Measurements from ENCODE around the gene USH1G. TPM values are rescaled to one million over a fixed set of nuclear protein-coding genes. Genes with fewer than 3 reads are reported as not detected.

The USH1G gene
- total RNA-seq, 1 donor from 2014 or later = not detected

- no peak for DNase-seq
Observed at GRCh38 chr17:74922172-74922571, 883 bp downstream of the USH1G start.

GRCh38 chr17:74921769-74922168 lies 1.3 kb downstream of the USH1G start:
- Histone ChIP-seq H3K27ac (replicated peaks) (no peak overlapping the region), H3K4me3 (no peak overlapping the region), H3K36me3 (no peaks in the 10 kb centered on the region), H3K9me3 (replicated peaks) (no peaks in the 10 kb centered on the region), H3K27me3 (ENCODE audit: low read depth) (peaks cover 100% of the 10 kb centered on the region), H3K4me1 (peaks cover 26% of the 10 kb centered on the region)
- no peak for TF ChIP-seq CTCF (IDR thresholded peaks at IDR 0.05; ENCODE audit: borderline replicate concordance)
- intact Hi-C loops (cut with micrococcal nuclease) = no loop called here
- no peak for DNase-seq

More at GRCh38 chr17:74922172-74922571, 883 bp downstream of the USH1G start:
- H3K27me3 ChIP-seq (ENCODE audit: low read depth) = peaks cover 100% of the 10 kb centered on the region
- no peak overlapping the region for H3K4me3 ChIP-seq
- no peak overlapping the region for H3K27ac ChIP-seq (replicated peaks)
- intact Hi-C loops (cut with micrococcal nuclease) = no loop called here
- no peaks in the 10 kb centered on the region for H3K9me3 ChIP-seq (replicated peaks)
- no peak for TF ChIP-seq CTCF (IDR thresholded peaks at IDR 0.05; ENCODE audit: borderline replicate concordance)
- H3K4me1 ChIP-seq = peaks cover 26% of the 10 kb centered on the region
- no peaks in the 10 kb centered on the region for H3K36me3 ChIP-seq

GRCh38 chr17:74921026-74921681 lies 1.9 kb downstream of the USH1G start:
- Histone ChIP-seq H3K36me3 (no peaks in the 10 kb centered on the region), H3K9me3 (replicated peaks) (no peaks in the 10 kb centered on the region), H3K27ac (replicated peaks) (no peak overlapping the region), H3K27me3 (ENCODE audit: low read depth) (peaks cover 100% of the 10 kb centered on the region), H3K4me1 (peaks cover 26% of the 10 kb centered on the region), H3K4me3 (no peak overlapping the region)
- intact Hi-C loops (cut with micrococcal nuclease) = no loop called here
- TF ChIP-seq CTCF (IDR thresholded peaks at IDR 0.05; ENCODE audit: borderline replicate concordance) = no peak
- no peak for DNase-seq

- H3K36me3 ChIP-seq = no peaks in the 10 kb centered on the region
- H3K9me3 ChIP-seq (replicated peaks) = no peaks in the 10 kb centered on the region
- peaks cover 100% of the 10 kb centered on the region for H3K27me3 ChIP-seq (ENCODE audit: low read depth)
- peaks cover 26% of the 10 kb centered on the region for H3K4me1 ChIP-seq
- intact Hi-C loops (cut with micrococcal nuclease) = no loop called here
- TF ChIP-seq CTCF (IDR thresholded peaks at IDR 0.05; ENCODE audit: borderline replicate concordance) = no peak
- DNase-seq = no peak
- H3K4me3 ChIP-seq = no peak overlapping the region
- H3K27ac ChIP-seq (replicated peaks) = no peak overlapping the region
Observed at GRCh38 chr17:74920642-74921025, 2.4 kb downstream of the USH1G start.

GRCh38 chr17:74920306-74920620 lies 2.8 kb downstream of the USH1G start:
- peaks cover 100% of the 10 kb centered on the region for H3K27me3 ChIP-seq (ENCODE audit: low read depth)
- no peaks in the 10 kb centered on the region for H3K36me3 ChIP-seq
- no peaks in the 10 kb centered on the region for H3K9me3 ChIP-seq (replicated peaks)
- H3K27ac ChIP-seq (replicated peaks) = no peak overlapping the region
- DNase-seq = no peak
- no peak for TF ChIP-seq CTCF (IDR thresholded peaks at IDR 0.05; ENCODE audit: borderline replicate concordance)
- intact Hi-C loops (cut with micrococcal nuclease) = no loop called here
- H3K4me3 ChIP-seq = no peak overlapping the region
- peaks cover 26% of the 10 kb centered on the region for H3K4me1 ChIP-seq

Measured in left ventricle myocardium inferior (tissue), 1 donor.